SK-N-SH treated with all-trans-retinoic acid at 6 μM for 48 hours (cell line): ENCODE data around the gene BCR.

ENCODE experiments used
- ATAC-seq: fragments of 200-7000 bp; cut with Tn5 transposase; 3 replicates; pipeline ENCODE4 v1.9.1; 2020; ENCODE audit warnings: mild to moderate bottlenecking, moderate library complexity
- ARNTL ChIP-seq: fragments of 450-650 bp; formaldehyde crosslinking; IDR thresholded peaks from 2 replicates; pipeline ENCODE4 v1.5.0; 2020; ENCODE audit warnings: low read depth, mild to moderate bottlenecking, moderate library complexity, borderline replicate concordance
- BACH2 ChIP-seq: fragments of 250-450 bp; sonication (Bioruptor Pico); IDR thresholded peaks from 2 replicates; pipeline ENCODE4 v1.9.0; 2021; ENCODE audit warnings: mild to moderate bottlenecking, borderline replicate concordance
- CSDC2 ChIP-seq: fragments of 250-450 bp; sonication (Bioruptor Pico); IDR thresholded peaks from 2 replicates; pipeline ENCODE4 v1.5.0; 2020; ENCODE audit warnings: mild to moderate bottlenecking, moderate library complexity
- ESRRG ChIP-seq: fragments of 250-450 bp; sonication (Bioruptor Pico); IDR thresholded peaks from 2 replicates; pipeline ENCODE4 v1.6.1; 2021; ENCODE audit warnings: mild to moderate bottlenecking
- GLIS3 ChIP-seq: fragments of 250-450 bp; sonication (Bioruptor Pico); IDR thresholded peaks from 2 replicates; pipeline ENCODE4 v1.5.0; 2020; ENCODE audit warnings: mild to moderate bottlenecking, moderate library complexity
- ISL1 ChIP-seq: fragments of 250-450 bp; sonication (Bioruptor Pico); IDR thresholded peaks from 2 replicates; pipeline ENCODE4 v2.1.2; 2022; ENCODE audit warnings: mild to moderate bottlenecking, moderate library complexity
- OSR1 ChIP-seq: fragments of 250-450 bp; sonication (Bioruptor Pico); IDR thresholded peaks from 2 replicates; pipeline ENCODE4 v1.8.0; 2022; ENCODE audit warnings: moderate library complexity, mild to moderate bottlenecking, inconsistent platforms
- PPARA ChIP-seq: fragments of 250-450 bp; sonication (Bioruptor Pico); IDR thresholded peaks from 2 replicates; pipeline ENCODE4 v1.5.0; 2020; ENCODE audit warnings: mild to moderate bottlenecking, borderline replicate concordance
- RARB ChIP-seq: fragments of 250-450 bp; sonication (Bioruptor Pico); IDR thresholded peaks from 2 replicates; pipeline ENCODE4 v1.8.0; 2021; ENCODE audit warnings: mild to moderate bottlenecking, moderate library complexity
- SNAI2 ChIP-seq: fragments of 250-450 bp; sonication (Bioruptor Pico); IDR thresholded peaks from 2 replicates; pipeline ENCODE4 v1.5.0; 2020; ENCODE audit warnings: mild to moderate bottlenecking, moderate library complexity
- TCF4 ChIP-seq: fragments of 250-450 bp; sonication (Bioruptor Pico); IDR thresholded peaks from 2 replicates; pipeline ENCODE4 v1.8.0; 2021; ENCODE audit warnings: mild to moderate bottlenecking, moderate library complexity, borderline replicate concordance
- TOX ChIP-seq: fragments of 250-450 bp; sonication (Bioruptor Pico); IDR thresholded peaks from 2 replicates; pipeline ENCODE4 v1.8.0; 2021; ENCODE audit warnings: mild to moderate bottlenecking, moderate library complexity, borderline replicate concordance
- ZFP3 ChIP-seq: fragments of 250-450 bp; sonication (Bioruptor Pico); IDR thresholded peaks from 2 replicates; pipeline ENCODE4 v1.5.0; 2020; ENCODE audit warnings: mild to moderate bottlenecking, moderate library complexity
- ZFP30 ChIP-seq: fragments of 450-650 bp; formaldehyde crosslinking; IDR thresholded peaks from 2 replicates; pipeline ENCODE4 v1.5.0; 2022; ENCODE audit warnings: mild to moderate bottlenecking, moderate library complexity
- ZNF565 ChIP-seq: fragments of 450-650 bp; formaldehyde crosslinking; conservative IDR thresholded peaks from 2 replicates; pipeline ENCODE4 v1.5.0; 2020; ENCODE audit warnings: low read depth, mild to moderate bottlenecking, moderate library complexity
- ZNF70 ChIP-seq: fragments of 450-650 bp; formaldehyde crosslinking; IDR thresholded peaks from 2 replicates; pipeline ENCODE4 v1.5.0; 2020; ENCODE audit warnings: mild to moderate bottlenecking, moderate library complexity
- ZNF8 ChIP-seq: fragments of 450-650 bp; formaldehyde crosslinking; IDR thresholded peaks from 2 replicates; pipeline ENCODE4 v1.5.0; 2020; ENCODE audit warnings: mild to moderate bottlenecking, moderate library complexity
- TF ChIP-seq, protein P1 (sequence below): fragments of 250-450 bp; sonication (Bioruptor Pico); IDR thresholded peaks from 2 replicates; pipeline ENCODE4 v1.5.0; 2020; ENCODE audit warnings: mild to moderate bottlenecking, moderate library complexity
- TF ChIP-seq, protein P2 (sequence below): fragments of 250-450 bp; sonication (Bioruptor Pico); IDR thresholded peaks from 2 replicates; pipeline ENCODE4 v1.8.0; 2021; ENCODE audit warnings: low read depth, mild to moderate bottlenecking, moderate library complexity, borderline replicate concordance
- TF ChIP-seq, protein P3 (sequence below): fragments of 250-450 bp; sonication (Bioruptor Pico); IDR thresholded peaks from 2 replicates; pipeline ENCODE4 v1.5.1; 2021; ENCODE audit warnings: mild to moderate bottlenecking, moderate library complexity
- TF ChIP-seq, protein P4 (sequence below): fragments of 250-450 bp; sonication (Bioruptor Pico); IDR thresholded peaks from 2 replicates; pipeline ENCODE4 v1.5.1; 2020; ENCODE audit warnings: low read depth, mild to moderate bottlenecking, moderate library complexity

BCR gene

DNA sequence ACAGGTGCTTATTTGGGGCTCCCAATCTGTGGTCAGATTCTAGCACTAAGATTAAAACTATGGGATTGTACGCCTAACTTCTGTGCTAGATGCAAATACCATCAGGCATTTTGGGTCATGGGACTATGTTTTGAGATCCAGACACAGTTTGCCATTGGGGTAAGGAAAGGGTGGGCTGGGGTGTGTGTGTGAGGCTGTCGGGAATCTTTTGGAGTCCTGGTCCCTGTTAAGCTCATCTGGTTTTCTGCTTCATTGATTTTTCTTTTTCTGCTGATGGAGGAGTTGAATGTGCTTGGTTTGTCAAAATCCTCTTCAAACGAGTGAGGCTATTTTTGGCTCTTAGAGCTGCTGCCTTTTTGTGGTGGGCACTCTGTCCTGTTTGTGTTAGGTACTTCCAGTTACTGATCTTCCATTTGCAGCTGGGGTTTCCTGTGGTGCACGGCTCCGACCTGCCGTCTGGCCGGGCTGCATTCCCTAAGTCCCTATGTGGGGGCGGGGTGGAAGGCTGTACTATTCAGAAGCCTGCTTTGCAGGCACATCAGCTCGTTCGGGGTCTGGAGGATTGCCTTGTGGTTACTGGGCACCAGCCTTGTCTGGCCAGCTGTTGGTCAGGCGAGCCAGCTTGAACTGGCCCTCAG, 2.9 kb downstream of the BCR start:
- no peak for TF ChIP-seq OSR1 (CRISPR knock-in tag)
- TF ChIP-seq GLIS3 (CRISPR knock-in tag) = no peak
- no peak for TF ChIP-seq CSDC2
- no peak for TF ChIP-seq ZFP3 (CRISPR knock-in tag)
- TF ChIP-seq ZFP30 (CRISPR knock-in tag) = no peak
- TF ChIP-seq BACH2 (CRISPR knock-in tag) = no peak
- TF ChIP-seq ARNTL (CRISPR knock-in tag) = no peak
- TF ChIP-seq TCF4 = no peak
- TF ChIP-seq ZNF8 (CRISPR knock-in tag) = no peak
- TF ChIP-seq ISL1 (CRISPR knock-in tag) = no peak
- peak; percentile 54 for ATAC-seq

DNA sequence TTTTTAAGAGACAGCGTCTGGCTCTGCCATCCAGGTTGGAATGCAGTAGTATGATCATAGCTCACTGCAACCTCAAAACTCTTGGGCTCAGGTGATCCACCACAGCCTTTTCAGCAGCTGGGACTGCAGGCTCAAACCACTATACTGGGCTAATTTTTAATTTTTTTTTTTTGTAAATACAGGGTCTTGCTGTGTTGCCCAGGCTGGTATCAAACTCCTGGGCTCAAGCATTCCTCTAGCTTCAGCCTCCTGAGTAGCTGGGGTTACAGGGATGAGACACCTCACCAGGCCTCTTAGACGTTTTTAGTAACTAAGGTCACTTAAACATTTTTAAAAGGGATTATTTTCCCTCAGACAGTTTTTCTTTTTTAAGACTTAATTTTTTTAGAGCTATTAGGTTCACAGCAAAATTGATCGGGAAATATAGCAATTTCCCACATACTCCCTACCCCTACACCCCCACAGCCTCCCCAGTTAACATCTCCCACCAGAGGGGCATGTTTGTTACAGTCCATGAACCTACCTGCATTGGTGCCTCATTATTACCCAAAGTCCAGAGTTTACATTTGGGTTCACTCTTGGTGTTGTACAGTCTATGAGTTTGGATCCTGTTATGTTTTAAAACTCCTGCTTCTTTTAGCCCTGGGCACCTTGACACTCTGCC, 3.9 kb downstream of the BCR start:
- no peak for TF ChIP-seq ISL1 (CRISPR knock-in tag)
- no peak for TF ChIP-seq SNAI2 (CRISPR knock-in tag)
- no peak for TF ChIP-seq ZFP30 (CRISPR knock-in tag)
- TF ChIP-seq TOX (CRISPR knock-in tag) = no peak
- no peak for TF ChIP-seq ESRRG (CRISPR knock-in tag)
- TF ChIP-seq ZNF70 (CRISPR knock-in tag) = no peak
- TF ChIP-seq, protein P1, sequence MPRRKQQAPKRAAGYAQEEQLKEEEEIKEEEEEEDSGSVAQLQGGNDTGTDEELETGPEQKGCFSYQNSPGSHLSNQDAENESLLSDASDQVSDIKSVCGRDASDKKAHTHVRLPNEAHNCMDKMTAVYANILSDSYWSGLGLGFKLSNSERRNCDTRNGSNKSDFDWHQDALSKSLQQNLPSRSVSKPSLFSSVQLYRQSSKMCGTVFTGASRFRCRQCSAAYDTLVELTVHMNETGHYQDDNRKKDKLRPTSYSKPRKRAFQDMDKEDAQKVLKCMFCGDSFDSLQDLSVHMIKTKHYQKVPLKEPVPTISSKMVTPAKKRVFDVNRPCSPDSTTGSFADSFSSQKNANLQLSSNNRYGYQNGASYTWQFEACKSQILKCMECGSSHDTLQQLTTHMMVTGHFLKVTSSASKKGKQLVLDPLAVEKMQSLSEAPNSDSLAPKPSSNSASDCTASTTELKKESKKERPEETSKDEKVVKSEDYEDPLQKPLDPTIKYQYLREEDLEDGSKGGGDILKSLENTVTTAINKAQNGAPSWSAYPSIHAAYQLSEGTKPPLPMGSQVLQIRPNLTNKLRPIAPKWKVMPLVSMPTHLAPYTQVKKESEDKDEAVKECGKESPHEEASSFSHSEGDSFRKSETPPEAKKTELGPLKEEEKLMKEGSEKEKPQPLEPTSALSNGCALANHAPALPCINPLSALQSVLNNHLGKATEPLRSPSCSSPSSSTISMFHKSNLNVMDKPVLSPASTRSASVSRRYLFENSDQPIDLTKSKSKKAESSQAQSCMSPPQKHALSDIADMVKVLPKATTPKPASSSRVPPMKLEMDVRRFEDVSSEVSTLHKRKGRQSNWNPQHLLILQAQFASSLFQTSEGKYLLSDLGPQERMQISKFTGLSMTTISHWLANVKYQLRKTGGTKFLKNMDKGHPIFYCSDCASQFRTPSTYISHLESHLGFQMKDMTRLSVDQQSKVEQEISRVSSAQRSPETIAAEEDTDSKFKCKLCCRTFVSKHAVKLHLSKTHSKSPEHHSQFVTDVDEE (CRISPR knock-in tag) = no peak
- TF ChIP-seq, all 23 proteins: peak for 0
- ATAC-seq = no peak

DNA sequence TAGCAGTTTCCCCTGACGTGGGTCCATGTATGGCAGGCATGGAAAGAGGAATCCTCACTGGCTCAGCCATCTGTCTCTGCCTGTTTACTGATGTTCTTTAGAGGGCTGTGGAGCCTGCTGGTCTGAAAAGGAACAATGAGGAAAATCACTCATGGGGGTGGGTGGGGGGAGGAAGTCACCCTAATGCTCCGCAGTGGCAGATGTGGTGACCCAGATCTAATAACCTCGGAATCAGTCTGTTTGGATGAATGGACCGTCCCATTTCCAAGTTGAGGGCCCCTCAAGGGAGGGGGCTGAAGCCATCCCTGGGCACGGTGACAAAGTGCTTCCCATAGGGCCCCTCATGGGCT, 4.4 kb downstream of the BCR start:
- ATAC-seq = no peak
- TF ChIP-seq OSR1 (CRISPR knock-in tag) (no peak), ISL1 (CRISPR knock-in tag) (no peak), ZNF8 (CRISPR knock-in tag) (no peak), ZFP3 (CRISPR knock-in tag) (no peak), ZNF565 (CRISPR knock-in tag) (no peak), ZFP30 (CRISPR knock-in tag) (no peak), RARB (CRISPR knock-in tag) (no peak), ARNTL (CRISPR knock-in tag) (no peak), GLIS3 (CRISPR knock-in tag) (no peak)
- TF ChIP-seq, protein P2, sequence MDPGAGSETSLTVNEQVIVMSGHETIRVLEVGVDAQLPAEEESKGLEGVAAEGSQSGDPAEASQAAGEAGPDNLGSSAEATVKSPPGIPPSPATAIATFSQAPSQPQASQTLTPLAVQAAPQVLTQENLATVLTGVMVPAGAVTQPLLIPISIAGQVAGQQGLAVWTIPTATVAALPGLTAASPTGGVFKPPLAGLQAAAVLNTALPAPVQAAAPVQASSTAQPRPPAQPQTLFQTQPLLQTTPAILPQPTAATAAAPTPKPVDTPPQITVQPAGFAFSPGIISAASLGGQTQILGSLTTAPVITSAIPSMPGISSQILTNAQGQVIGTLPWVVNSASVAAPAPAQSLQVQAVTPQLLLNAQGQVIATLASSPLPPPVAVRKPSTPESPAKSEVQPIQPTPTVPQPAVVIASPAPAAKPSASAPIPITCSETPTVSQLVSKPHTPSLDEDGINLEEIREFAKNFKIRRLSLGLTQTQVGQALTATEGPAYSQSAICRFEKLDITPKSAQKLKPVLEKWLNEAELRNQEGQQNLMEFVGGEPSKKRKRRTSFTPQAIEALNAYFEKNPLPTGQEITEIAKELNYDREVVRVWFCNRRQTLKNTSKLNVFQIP (CRISPR knock-in tag) = no peak
- TF ChIP-seq, protein P3, sequence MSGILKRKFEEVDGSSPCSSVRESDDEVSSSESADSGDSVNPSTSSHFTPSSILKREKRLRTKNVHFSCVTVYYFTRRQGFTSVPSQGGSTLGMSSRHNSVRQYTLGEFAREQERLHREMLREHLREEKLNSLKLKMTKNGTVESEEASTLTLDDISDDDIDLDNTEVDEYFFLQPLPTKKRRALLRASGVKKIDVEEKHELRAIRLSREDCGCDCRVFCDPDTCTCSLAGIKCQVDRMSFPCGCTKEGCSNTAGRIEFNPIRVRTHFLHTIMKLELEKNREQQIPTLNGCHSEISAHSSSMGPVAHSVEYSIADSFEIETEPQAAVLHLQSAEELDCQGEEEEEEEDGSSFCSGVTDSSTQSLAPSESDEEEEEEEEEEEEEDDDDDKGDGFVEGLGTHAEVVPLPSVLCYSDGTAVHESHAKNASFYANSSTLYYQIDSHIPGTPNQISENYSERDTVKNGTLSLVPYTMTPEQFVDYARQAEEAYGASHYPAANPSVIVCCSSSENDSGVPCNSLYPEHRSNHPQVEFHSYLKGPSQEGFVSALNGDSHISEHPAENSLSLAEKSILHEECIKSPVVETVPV (CRISPR knock-in tag) = no peak

DNA sequence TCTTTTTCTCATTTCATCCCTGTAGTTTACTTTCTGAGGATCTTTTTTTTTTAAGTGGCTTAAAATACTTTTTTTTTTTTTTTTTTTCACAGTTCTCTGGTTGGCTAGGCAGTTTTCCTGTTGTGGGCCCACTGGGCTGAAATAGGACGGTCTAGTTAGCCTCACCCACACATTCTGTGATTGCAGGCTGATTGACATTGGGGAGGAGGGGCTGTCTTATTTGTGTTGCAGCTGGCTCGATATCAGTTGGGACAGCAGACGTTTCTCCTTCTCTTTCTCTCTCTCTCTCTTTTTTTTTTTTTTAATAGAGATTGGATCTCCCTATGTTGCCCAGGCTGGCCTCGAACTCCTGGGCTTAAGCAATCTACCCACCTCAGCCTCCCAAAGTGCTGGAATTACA, 6.9 kb downstream of the BCR start:
- no peak for ATAC-seq
- TF ChIP-seq, protein P4, sequence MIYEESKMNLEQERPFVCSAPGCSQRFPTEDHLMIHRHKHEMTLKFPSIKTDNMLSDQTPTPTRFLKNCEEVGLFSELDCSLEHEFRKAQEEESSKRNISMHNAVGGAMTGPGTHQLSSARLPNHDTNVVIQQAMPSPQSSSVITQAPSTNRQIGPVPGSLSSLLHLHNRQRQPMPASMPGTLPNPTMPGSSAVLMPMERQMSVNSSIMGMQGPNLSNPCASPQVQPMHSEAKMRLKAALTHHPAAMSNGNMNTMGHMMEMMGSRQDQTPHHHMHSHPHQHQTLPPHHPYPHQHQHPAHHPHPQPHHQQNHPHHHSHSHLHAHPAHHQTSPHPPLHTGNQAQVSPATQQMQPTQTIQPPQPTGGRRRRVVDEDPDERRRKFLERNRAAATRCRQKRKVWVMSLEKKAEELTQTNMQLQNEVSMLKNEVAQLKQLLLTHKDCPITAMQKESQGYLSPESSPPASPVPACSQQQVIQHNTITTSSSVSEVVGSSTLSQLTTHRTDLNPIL (CRISPR knock-in tag) = no peak
- TF ChIP-seq TOX (CRISPR knock-in tag) (no peak), CSDC2 (no peak), ZFP3 (CRISPR knock-in tag) (no peak), ARNTL (CRISPR knock-in tag) (no peak), ZNF8 (CRISPR knock-in tag) (no peak), ISL1 (CRISPR knock-in tag) (no peak), TCF4 (no peak), RARB (CRISPR knock-in tag) (no peak), ZNF565 (CRISPR knock-in tag) (no peak), GLIS3 (CRISPR knock-in tag) (no peak), OSR1 (CRISPR knock-in tag) (no peak), PPARA (CRISPR knock-in tag) (no peak)
- TF ChIP-seq, protein P3 (CRISPR knock-in tag) = no peak
- TF ChIP-seq, protein P2 (CRISPR knock-in tag) = no peak
